SK-N-SH (cell line): ENCODE measurements around the gene PRTFDC1. TPM values are rescaled to one million over a fixed set of nuclear protein-coding genes. Genes with fewer than 3 reads are reported as not detected.

Experiments used
- CTCF ChIA-PET: fragments of 300-600, 350-600 bp; formaldehyde crosslinking; extraction: SDS; loops from one replicate; lab custom pipeline; 2021; lab: Yijun Ruan, JAX
- POLR2A ChIA-PET: fragments of 350-600 bp; sonication (Branson Sonifier 250); formaldehyde crosslinking; extraction: SDS; loops from one replicate; lab custom pipeline; 2020; ENCODE audit warnings: antibody characterized with exemption, inconsistent platforms; lab: Yijun Ruan, JAX
- DNase-seq: peaks from one replicate; pipeline ENCODE4 v3.0.0; 2012
- H2AFZ ChIP-seq: fragments of 200-600 bp; sonication (generic); 2 replicates; pipeline ENCODE4 v1.8.1; 2016; ENCODE audit warnings: antibody characterized with exemption, mild to moderate bottlenecking, low read depth
- H3F3A ChIP-seq: fragments of 200-600 bp; sonication (generic); replicated peaks from 2 replicates; pipeline ENCODE3; 2016; ENCODE audit warnings: antibody characterized with exemption, mild to moderate bottlenecking; ENCODE audit not compliant: insufficient read depth
- H3K27ac ChIP-seq, 2 experiments: fragments of 200-500 bp in 1 of 2; fragments of 200-600 bp in 1 of 2; sonication (Bioruptor generic) in 1 of 2; sonication (generic), shearing (Covaris generic) in 1 of 2; 2 replicates each; pipeline versions ENCODE4 v1.5.1 to v1.6.1; 2014 to 2016; ENCODE audit warnings: low read depth in 2 of 2, inconsistent platforms in 1 of 2, low read length in 1 of 2, mild to moderate bottlenecking in 1 of 2, mixed read lengths in 1 of 2
- H3K27me3 ChIP-seq: fragments of 200-600 bp; sonication (generic), shearing (Covaris generic); 2 replicates; pipeline ENCODE4 v1.6.1; 2016; ENCODE audit warnings: mixed run types; ENCODE audit not compliant: insufficient read depth
- H3K36me3 ChIP-seq, 2 experiments: fragments of 200-500 bp in 1 of 2; fragments of 200-600 bp in 1 of 2; sonication (Bioruptor generic) in 1 of 2; sonication (generic) in 1 of 2; replicated peaks in 1 of 2; 2 replicates each; pipeline versions ENCODE3 to v1.5.1; 2014 to 2016; ENCODE audit warnings: low read length in 1 of 2, mild to moderate bottlenecking in 1 of 2; ENCODE audit not compliant: insufficient read depth in 2 of 2, control insufficient read depth in 1 of 2
- H3K4me1 ChIP-seq, 2 experiments: fragments of 200-500 bp in 1 of 2; fragments of 200-600 bp in 1 of 2; sonication (Bioruptor generic) in 1 of 2; sonication (generic), shearing (Covaris generic) in 1 of 2; 2 replicates each; pipeline versions ENCODE4 v1.5.1 to v1.6.1; 2014 to 2016; ENCODE audit warnings: low read depth in 1 of 2, low read length in 1 of 2, mixed run types in 1 of 2; ENCODE audit not compliant: insufficient read depth in 2 of 2, control insufficient read depth in 1 of 2
- H3K4me2 ChIP-seq: fragments of 200-600 bp; sonication (generic), shearing (Covaris generic); 2 replicates; pipeline ENCODE4 v1.6.1; 2017; ENCODE audit warnings: mixed run types
- H3K4me3 ChIP-seq, 2 experiments: fragments of 200-500 bp in 1 of 2; fragments of 200-600 bp in 1 of 2; sonication (Bioruptor generic) in 1 of 2; sonication (generic), shearing (Covaris generic) in 1 of 2; 2 replicates each; pipeline versions ENCODE4 v1.5.1 to v1.8.1; 2014 to 2016; ENCODE audit warnings: low read depth in 2 of 2, inconsistent platforms in 1 of 2, low read length in 1 of 2, mild to moderate bottlenecking in 1 of 2, mixed read lengths in 1 of 2, moderate library complexity in 1 of 2
- H3K79me2 ChIP-seq: fragments of 200-600 bp; sonication (generic); 2 replicates; pipeline ENCODE4 v1.8.1; 2017; ENCODE audit warnings: mild to moderate bottlenecking; ENCODE audit not compliant: insufficient read depth
- H3K9ac ChIP-seq: fragments of 200-600 bp; sonication (generic); 2 replicates; pipeline ENCODE4 v1.6.1; 2017; ENCODE audit warnings: mixed run types
- H3K9me2 ChIP-seq: fragments of 200-600 bp; sonication (generic); 2 replicates; pipeline ENCODE4 v1.6.1; 2017; ENCODE audit warnings: mixed run types
- H3K9me3 ChIP-seq: fragments of 200-600 bp; sonication (generic); 2 replicates; pipeline ENCODE4 v1.6.1; 2017; ENCODE audit warnings: mixed run types, mild to moderate bottlenecking, moderate library complexity
- H4K20me1 ChIP-seq: fragments of 200-600 bp; sonication (generic); 2 replicates; pipeline ENCODE4 v1.6.1; 2017; ENCODE audit warnings: mild to moderate bottlenecking, mixed run types; ENCODE audit not compliant: insufficient read depth
- CHD2 ChIP-seq: fragments of 150-350 bp; IDR thresholded peaks from 2 replicates; pipeline ENCODE4 v1.6.1; 2018; ENCODE audit warnings: low read length; ENCODE audit not compliant: partially characterized antibody
- ELF1 ChIP-seq: IDR thresholded peaks from 2 replicates; pipeline ENCODE4 v1.4.0; 2012
- EP300 ChIP-seq, 2 experiments: IDR thresholded peaks; 2 replicates each; pipeline versions ENCODE4 v1.4.0 to v1.6.1; 2012; ENCODE audit warnings: borderline replicate concordance in 1 of 2, low read depth in 1 of 2, low read length in 1 of 2
- FOSL2 ChIP-seq: IDR thresholded peaks from 2 replicates; pipeline ENCODE4 v1.4.0; 2012; ENCODE audit warnings: low read depth, mild to moderate bottlenecking, moderate library complexity, borderline replicate concordance
- FOXM1 ChIP-seq: IDR thresholded peaks from 2 replicates; pipeline ENCODE4 v1.4.0; 2012; ENCODE audit warnings: low read depth, mild to moderate bottlenecking
- POLR2AphosphoS5 ChIP-seq: IDR thresholded peaks from 2 replicates; pipeline ENCODE4 v1.6.1; 2012; ENCODE audit warnings: low read depth, low read length
- RAD21 ChIP-seq: IDR thresholded peaks from 2 replicates; pipeline ENCODE4 v1.6.1; 2012; ENCODE audit warnings: mild to moderate bottlenecking, low read length
- RCOR1 ChIP-seq: fragments of 150-350 bp; IDR thresholded peaks from 2 replicates; pipeline ENCODE4 v1.6.1; 2017; ENCODE audit warnings: antibody characterized with exemption, low read length
- SMC3 ChIP-seq: IDR thresholded peaks from 2 replicates; pipeline ENCODE4 v1.6.1; 2012; ENCODE audit warnings: low read depth, low read length, improper control_type of control experiment
- TCF12 ChIP-seq: IDR thresholded peaks from 2 replicates; pipeline ENCODE4 v1.4.0; 2012
- YY1 ChIP-seq: IDR thresholded peaks from 2 replicates; pipeline ENCODE4 v1.4.0; 2012; ENCODE audit warnings: low read depth, mild to moderate bottlenecking
- WGBS: methylation state at CpG from one replicate; pipeline ENCODE4 v1.1.6; 2017; ENCODE audit warnings: low lambda C conversion rate; 5-methylcytosine and 5-hydroxymethylcytosine counted together
- polyA plus RNA-seq, 3 experiments: library from polyadenylated mRNA; depleted of rRNA; stranded (reverse); fragments of >200 nt; gene quantifications; 2 replicates each; pipeline ENCODE4 v1.2.3, GENCODE V29; 2012
- TF ChIP-seq, protein P1 (sequence below): IDR thresholded peaks from 2 replicates; pipeline ENCODE4; 2012
- TF ChIP-seq, protein P2 (sequence below): fragments of 200-600 bp; sonication (generic); IDR thresholded peaks from 2 replicates; pipeline ENCODE4 v1.6.1; 2017; ENCODE audit warnings: antibody characterized with exemption, mild to moderate bottlenecking, moderate library complexity
- TF ChIP-seq, protein P3 (sequence below): fragments of 150-350 bp; IDR thresholded peaks from 2 replicates; pipeline ENCODE4 v1.6.1; 2017; ENCODE audit warnings: antibody characterized with exemption, low read length, low read depth, borderline replicate concordance
- TF ChIP-seq, protein P4 (sequence below): IDR thresholded peaks from 2 replicates; pipeline ENCODE4 v1.6.1; 2012; ENCODE audit warnings: mild to moderate bottlenecking, low read depth, low read length, moderate library complexity
- TF ChIP-seq, protein P5 (sequence below): fragments of 150-350 bp; IDR thresholded peaks from 2 replicates; pipeline ENCODE4 v1.6.1; 2016; ENCODE audit warnings: mild to moderate bottlenecking, low read depth, low read length
- TF ChIP-seq, protein P6 (sequence below): IDR thresholded peaks from 2 replicates; pipeline ENCODE4 v1.4.0; 2012; ENCODE audit warnings: low read depth, borderline replicate concordance

PRTFDC1 gene
- polyA plus RNA-seq, 1 of the 3 experiments (the other 2 are of a cell fraction), result 6.6 TPM

DNA sequence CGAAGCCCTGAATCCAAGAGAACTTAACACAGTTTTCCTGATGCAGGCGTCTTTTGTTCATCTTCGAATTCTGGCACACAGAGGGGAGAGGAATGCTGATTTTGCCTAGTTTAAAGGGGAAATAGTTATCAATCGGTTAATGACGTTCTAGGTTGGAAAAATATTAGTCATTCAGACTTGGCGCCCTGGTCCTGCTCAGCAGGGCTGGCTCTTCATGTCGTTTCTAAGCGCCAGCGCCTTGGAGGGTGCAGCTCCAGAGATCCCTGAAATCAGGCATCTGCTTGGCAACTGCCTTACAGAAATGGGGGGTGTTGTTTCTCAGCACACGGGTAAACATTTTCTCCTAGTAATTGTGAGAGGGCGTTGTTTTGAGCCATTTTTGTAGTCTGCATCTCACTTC lies 1.3 kb upstream of the PRTFDC1 start (continued):
- TF ChIP-seq, protein P1, sequence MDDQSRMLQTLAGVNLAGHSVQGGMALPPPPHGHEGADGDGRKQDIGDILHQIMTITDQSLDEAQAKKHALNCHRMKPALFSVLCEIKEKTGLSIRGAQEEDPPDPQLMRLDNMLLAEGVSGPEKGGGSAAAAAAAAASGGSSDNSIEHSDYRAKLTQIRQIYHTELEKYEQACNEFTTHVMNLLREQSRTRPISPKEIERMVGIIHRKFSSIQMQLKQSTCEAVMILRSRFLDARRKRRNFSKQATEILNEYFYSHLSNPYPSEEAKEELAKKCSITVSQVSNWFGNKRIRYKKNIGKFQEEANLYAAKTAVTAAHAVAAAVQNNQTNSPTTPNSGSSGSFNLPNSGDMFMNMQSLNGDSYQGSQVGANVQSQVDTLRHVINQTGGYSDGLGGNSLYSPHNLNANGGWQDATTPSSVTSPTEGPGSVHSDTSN, result no peak

DNA sequence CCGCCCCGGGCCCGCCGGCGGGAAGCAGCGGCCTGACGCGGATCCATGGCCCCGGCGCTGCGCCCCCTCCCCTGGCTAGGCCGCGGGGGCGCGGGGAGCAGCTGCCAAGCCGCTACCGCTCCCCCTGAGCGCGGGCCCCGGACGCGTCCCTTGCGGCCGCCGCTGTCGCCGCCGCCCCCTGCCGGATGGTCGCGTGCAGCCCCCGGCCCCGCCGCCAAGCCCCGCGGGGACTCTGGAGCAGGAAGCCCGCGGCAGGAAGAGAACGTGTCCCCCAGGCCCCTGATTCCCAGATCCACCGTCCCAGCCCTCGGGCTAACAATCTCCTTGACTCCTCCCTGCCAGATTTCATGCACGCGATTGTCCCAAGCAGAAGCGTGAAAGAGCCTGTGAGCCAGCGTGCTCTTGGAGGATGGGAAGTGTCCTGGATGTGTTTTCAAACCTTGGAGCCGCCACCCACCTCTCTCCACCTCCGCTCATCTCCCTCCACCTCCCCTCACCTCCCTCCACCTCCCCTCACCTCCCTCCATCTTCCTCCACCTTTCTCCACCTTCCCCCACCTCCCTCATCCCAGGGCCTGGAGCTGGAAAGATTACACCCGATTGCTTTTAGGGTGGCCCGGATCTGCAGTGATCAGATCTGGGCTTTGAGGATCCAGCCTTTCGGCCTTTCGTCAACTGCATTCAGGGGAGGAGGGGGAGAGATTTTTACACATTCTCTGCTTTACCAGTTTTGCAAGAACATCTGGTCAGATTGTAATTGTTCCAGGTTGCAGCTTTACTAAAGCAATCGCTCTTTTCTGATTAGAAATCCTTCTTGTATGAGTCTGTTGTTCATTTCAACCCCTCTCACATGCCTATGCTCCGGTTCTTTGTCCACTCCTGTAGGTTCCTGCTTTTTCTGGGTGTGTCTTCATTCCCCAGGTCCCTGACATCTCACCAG lies 570 bp upstream of the PRTFDC1 start:
- H3K9me2 ChIP-seq, result no peaks in the 10 kb centered on the region
- H3K4me1 ChIP-seq, result peaks cover 2 to 16% of the 10 kb centered on the region in 2 experiments; a peak in 3 of 4 replicates
- no peaks in the 10 kb centered on the region for H3K9me3 ChIP-seq
- DNase-seq, result peak; percentile 87
- peak overlapping the region; percentile 90 for H2AFZ ChIP-seq
- no peaks in the 10 kb centered on the region for H3K36me3 ChIP-seq
- H3K9ac ChIP-seq, result peak overlapping the region; percentile 56
- H3K27me3 ChIP-seq, result no peaks in the 10 kb centered on the region
- POLR2A ChIA-PET, result interaction anchor here (1.0 to 1.1 kb wide), 2 partner anchors 18 to 63 kb away, joined by 3 to 4 read pairs; partner anchors contain the start of genes ENKUR and THNSL1
- TF ChIP-seq SMC3 (peak; percentile 14; the same call in 1 of the 2 replicates), ELF1 (no peak), RCOR1 (no peak), YY1 (no peak), EP300 (IDR thresholded peaks at IDR 0.05; ENCODE audit: borderline replicate concordance in 1 of 2, low read depth in 1 of 2, low read length in 1 of 2) (no peak), POLR2AphosphoS5 (no peak), RAD21 (no peak), FOSL2 (no peak), FOXM1 (no peak), TCF12 (no peak), CHD2 (no peak)
- TF ChIP-seq, protein P2, sequence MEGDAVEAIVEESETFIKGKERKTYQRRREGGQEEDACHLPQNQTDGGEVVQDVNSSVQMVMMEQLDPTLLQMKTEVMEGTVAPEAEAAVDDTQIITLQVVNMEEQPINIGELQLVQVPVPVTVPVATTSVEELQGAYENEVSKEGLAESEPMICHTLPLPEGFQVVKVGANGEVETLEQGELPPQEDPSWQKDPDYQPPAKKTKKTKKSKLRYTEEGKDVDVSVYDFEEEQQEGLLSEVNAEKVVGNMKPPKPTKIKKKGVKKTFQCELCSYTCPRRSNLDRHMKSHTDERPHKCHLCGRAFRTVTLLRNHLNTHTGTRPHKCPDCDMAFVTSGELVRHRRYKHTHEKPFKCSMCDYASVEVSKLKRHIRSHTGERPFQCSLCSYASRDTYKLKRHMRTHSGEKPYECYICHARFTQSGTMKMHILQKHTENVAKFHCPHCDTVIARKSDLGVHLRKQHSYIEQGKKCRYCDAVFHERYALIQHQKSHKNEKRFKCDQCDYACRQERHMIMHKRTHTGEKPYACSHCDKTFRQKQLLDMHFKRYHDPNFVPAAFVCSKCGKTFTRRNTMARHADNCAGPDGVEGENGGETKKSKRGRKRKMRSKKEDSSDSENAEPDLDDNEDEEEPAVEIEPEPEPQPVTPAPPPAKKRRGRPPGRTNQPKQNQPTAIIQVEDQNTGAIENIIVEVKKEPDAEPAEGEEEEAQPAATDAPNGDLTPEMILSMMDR, result peak; percentile 32; the same call in 1 of the 2 replicates
- TF ChIP-seq, protein P3, sequence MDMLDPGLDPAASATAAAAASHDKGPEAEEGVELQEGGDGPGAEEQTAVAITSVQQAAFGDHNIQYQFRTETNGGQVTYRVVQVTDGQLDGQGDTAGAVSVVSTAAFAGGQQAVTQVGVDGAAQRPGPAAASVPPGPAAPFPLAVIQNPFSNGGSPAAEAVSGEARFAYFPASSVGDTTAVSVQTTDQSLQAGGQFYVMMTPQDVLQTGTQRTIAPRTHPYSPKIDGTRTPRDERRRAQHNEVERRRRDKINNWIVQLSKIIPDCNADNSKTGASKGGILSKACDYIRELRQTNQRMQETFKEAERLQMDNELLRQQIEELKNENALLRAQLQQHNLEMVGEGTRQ, result no peak
- TF ChIP-seq, protein P4, sequence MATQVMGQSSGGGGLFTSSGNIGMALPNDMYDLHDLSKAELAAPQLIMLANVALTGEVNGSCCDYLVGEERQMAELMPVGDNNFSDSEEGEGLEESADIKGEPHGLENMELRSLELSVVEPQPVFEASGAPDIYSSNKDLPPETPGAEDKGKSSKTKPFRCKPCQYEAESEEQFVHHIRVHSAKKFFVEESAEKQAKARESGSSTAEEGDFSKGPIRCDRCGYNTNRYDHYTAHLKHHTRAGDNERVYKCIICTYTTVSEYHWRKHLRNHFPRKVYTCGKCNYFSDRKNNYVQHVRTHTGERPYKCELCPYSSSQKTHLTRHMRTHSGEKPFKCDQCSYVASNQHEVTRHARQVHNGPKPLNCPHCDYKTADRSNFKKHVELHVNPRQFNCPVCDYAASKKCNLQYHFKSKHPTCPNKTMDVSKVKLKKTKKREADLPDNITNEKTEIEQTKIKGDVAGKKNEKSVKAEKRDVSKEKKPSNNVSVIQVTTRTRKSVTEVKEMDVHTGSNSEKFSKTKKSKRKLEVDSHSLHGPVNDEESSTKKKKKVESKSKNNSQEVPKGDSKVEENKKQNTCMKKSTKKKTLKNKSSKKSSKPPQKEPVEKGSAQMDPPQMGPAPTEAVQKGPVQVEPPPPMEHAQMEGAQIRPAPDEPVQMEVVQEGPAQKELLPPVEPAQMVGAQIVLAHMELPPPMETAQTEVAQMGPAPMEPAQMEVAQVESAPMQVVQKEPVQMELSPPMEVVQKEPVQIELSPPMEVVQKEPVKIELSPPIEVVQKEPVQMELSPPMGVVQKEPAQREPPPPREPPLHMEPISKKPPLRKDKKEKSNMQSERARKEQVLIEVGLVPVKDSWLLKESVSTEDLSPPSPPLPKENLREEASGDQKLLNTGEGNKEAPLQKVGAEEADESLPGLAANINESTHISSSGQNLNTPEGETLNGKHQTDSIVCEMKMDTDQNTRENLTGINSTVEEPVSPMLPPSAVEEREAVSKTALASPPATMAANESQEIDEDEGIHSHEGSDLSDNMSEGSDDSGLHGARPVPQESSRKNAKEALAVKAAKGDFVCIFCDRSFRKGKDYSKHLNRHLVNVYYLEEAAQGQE, result no peak
- TF ChIP-seq, protein P5, sequence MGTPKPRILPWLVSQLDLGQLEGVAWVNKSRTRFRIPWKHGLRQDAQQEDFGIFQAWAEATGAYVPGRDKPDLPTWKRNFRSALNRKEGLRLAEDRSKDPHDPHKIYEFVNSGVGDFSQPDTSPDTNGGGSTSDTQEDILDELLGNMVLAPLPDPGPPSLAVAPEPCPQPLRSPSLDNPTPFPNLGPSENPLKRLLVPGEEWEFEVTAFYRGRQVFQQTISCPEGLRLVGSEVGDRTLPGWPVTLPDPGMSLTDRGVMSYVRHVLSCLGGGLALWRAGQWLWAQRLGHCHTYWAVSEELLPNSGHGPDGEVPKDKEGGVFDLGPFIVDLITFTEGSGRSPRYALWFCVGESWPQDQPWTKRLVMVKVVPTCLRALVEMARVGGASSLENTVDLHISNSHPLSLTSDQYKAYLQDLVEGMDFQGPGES, result no peak
- TF ChIP-seq, protein P6, sequence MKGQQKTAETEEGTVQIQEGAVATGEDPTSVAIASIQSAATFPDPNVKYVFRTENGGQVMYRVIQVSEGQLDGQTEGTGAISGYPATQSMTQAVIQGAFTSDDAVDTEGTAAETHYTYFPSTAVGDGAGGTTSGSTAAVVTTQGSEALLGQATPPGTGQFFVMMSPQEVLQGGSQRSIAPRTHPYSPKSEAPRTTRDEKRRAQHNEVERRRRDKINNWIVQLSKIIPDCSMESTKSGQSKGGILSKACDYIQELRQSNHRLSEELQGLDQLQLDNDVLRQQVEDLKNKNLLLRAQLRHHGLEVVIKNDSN, result no peak
- TF ChIP-seq, protein P1, result no peak
- peak overlapping the region in 1 of 2 experiments; percentile 59; a peak in 1 of 4 replicates for H3K27ac ChIP-seq
- H3F3A ChIP-seq, result peaks cover 12% of the 10 kb centered on the region
- H3K4me3 ChIP-seq, result peak overlapping the region; percentile 32 to 50; a peak in 3 of 4 replicates
- H4K20me1 ChIP-seq, result no peaks in the 10 kb centered on the region
- no peaks in the 10 kb centered on the region for H3K79me2 ChIP-seq
- peak overlapping the region; percentile 62 for H3K4me2 ChIP-seq
- CTCF ChIA-PET, result interaction anchor here (0.6 to 2.6 kb wide), 8 partner anchors 10 to 310 kb away, joined by 3 to 6 read pairs (median 4); partner anchors contain the start of gene ENKUR
- WGBS, result 27% methylated on average over 24 of the region's 53 CpGs
